GM23338 (cell line): ENCODE results near the gene IMMP2L.

Experiments
- CREB1 ChIP-seq: fragments of 250-450 bp; sonication (Bioruptor Pico); IDR thresholded peaks from 2 replicates; pipeline ENCODE4 v1.5.0; 2020; ENCODE audit warnings: low read depth, mild to moderate bottlenecking, moderate library complexity
- CTCF ChIP-seq, 2 experiments: fragments of 200-600 bp in 1 of 2; sonication (generic) in 1 of 2; conservative IDR thresholded peaks; 2 replicates each; pipeline versions ENCODE4 v1.5.1 to v1.6.1; 2016 to 2017; ENCODE audit warnings: antibody characterized with exemption in 2 of 2, low read depth in 2 of 2, mild to moderate bottlenecking in 2 of 2, moderate library complexity in 1 of 2
- ETS1 ChIP-seq: IDR thresholded peaks from 2 replicates; pipeline ENCODE4 v1.6.1; 2016; ENCODE audit warnings: antibody characterized with exemption
- EZH2 ChIP-seq: fragments of 200-600 bp; sonication (generic); IDR thresholded peaks from one replicate; pipeline ENCODE4 v1.8.0; 2017; ENCODE audit warnings: antibody characterized with exemption, mild to moderate bottlenecking, low read depth; ENCODE audit not compliant: unreplicated experiment
- EZH2phosphoT487 ChIP-seq: fragments of 200-600 bp; sonication (generic); IDR thresholded peaks from one replicate; pipeline ENCODE4 v1.8.1; 2018; ENCODE audit warnings: antibody characterized with exemption; ENCODE audit not compliant: unreplicated experiment
- JUNB ChIP-seq: IDR thresholded peaks from one replicate; pipeline ENCODE4 v1.6.1; 2016; ENCODE audit warnings: antibody characterized with exemption; ENCODE audit not compliant: unreplicated experiment
- NANOG ChIP-seq: IDR thresholded peaks from 2 replicates; pipeline ENCODE4 v1.6.1; 2016; ENCODE audit warnings: antibody characterized with exemption, borderline replicate concordance
- POLR2AphosphoS5 ChIP-seq: IDR thresholded peaks from 2 replicates; pipeline ENCODE4 v1.6.1; 2016; ENCODE audit warnings: antibody characterized with exemption, low read depth
- REST ChIP-seq: IDR thresholded peaks from one replicate; pipeline ENCODE4 v1.6.1; 2018; ENCODE audit warnings: antibody characterized with exemption; ENCODE audit not compliant: unreplicated experiment
- STAT1 ChIP-seq: IDR thresholded peaks from one replicate; pipeline ENCODE4 v1.6.1; 2016; ENCODE audit warnings: antibody characterized with exemption; ENCODE audit not compliant: unreplicated experiment
- ZNF114 ChIP-seq: fragments of 250-450 bp; sonication (Bioruptor Pico); IDR thresholded peaks from 2 replicates; pipeline ENCODE4 v1.5.0; 2020; ENCODE audit warnings: mild to moderate bottlenecking, moderate library complexity
- ZNF331 ChIP-seq: fragments of 250-450 bp; sonication (Bioruptor Pico); IDR thresholded peaks from 2 replicates; pipeline ENCODE4 v1.5.0; 2020; ENCODE audit warnings: low read depth, mild to moderate bottlenecking, moderate library complexity
- ZNF462 ChIP-seq: fragments of 250-450 bp; sonication (Bioruptor Pico); IDR thresholded peaks from 2 replicates; pipeline ENCODE4 v1.5.0; 2020; ENCODE audit warnings: mild to moderate bottlenecking, moderate library complexity

GRCh38 chr7:111242141-111242755, 320.0 kb downstream of the IMMP2L start:
- TF ChIP-seq CTCF (conservative IDR thresholded peaks at IDR 0.05; ENCODE audit: low read depth in 2 of 2) (no peak), ETS1 (no peak), EZH2 (no peak), POLR2AphosphoS5 (no peak), JUNB (no peak), EZH2phosphoT487 (no peak), NANOG (no peak), ZNF462 (CRISPR knock-in tag) (no peak), CREB1 (CRISPR knock-in tag) (no peak), REST (no peak), STAT1 (no peak), ZNF331 (CRISPR knock-in tag) (no peak), ZNF114 (CRISPR knock-in tag) (no peak)
